ENCODE measurements around the gene SLCO3A1. TPM values are rescaled to one million over a fixed set of nuclear protein-coding genes. Genes with fewer than 3 reads are reported as not detected.
"Not testable (repeated sequence)": the region's sequence is repeated elsewhere in the genome, so short reads cannot be mapped to it uniquely, and the experiment has no call there.

SLCO3A1 gene
- total RNA-seq, 1 experiment from 2014 or later: 5.1 TPM

DNA sequence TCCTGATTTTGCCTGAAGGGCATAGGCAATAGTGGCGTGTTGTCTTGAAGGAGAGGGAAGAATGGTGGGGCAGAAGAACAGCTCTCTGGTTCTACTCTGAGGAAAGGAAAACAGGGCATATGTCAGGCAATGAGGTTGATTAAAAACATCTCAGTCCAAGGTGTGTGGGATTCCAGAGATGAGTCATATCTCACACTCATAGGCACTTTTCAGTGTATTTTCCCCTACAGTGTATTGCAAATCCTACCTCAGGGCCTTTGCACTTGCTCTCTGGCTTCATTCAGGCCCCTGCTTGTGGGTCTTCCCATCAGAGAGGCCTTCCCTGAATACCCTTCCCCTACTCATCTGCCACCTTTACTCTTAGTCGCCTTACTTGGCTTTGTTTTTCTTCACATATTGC is 107.8 kb downstream of the SLCO3A1 start:
- H3K4me2 ChIP-seq (ENCODE audit: low read length): no peak overlapping the region
- peaks cover 10 to 21% of the 10 kb centered on the region in 2 experiments for H3K4me1 ChIP-seq (ENCODE audit: control insufficient read depth in 1 of 2, insufficient read depth in 2 of 2, low read length in 2 of 2)
- H3K4me3 ChIP-seq (replicated peaks in 1 of 2; ENCODE audit: low read depth in 1 of 2, low read length in 2 of 2): no peak overlapping the region
- H3K9ac ChIP-seq (ENCODE audit: low read length): no peak overlapping the region
- no TSS peak for BruUV-seq (replicated peaks)
- no peaks in the 10 kb centered on the region for H3K9me3 ChIP-seq (ENCODE audit: control insufficient read depth in 1 of 2, insufficient read depth in 1 of 2, low read depth in 1 of 2, low read length in 2 of 2)
- TF ChIP-seq POLR2A (IDR thresholded peaks at IDR 0.05; ENCODE audit: borderline replicate concordance, extremely low read depth, insufficient read depth, insufficient read length) (no peak), JUND (IDR thresholded peaks at IDR 0.05) (0 out of 2 replicates have a peak, but pooled peaks have one; percentile 11)
- H3K27me3 ChIP-seq (ENCODE audit: insufficient read depth, low read length): no peaks in the 10 kb centered on the region
- no peaks in the 10 kb centered on the region for H3K36me3 ChIP-seq (ENCODE audit: control insufficient read depth in 1 of 2, insufficient read depth in 2 of 2, low read length in 2 of 2)
- no peak for DNase-seq (ENCODE audit: low read depth, low spot score)
- H3K9me2 ChIP-seq (ENCODE audit: insufficient read depth): no peaks in the 10 kb centered on the region
- H3K27ac ChIP-seq (ENCODE audit: low read depth, low read length): no peak overlapping the region
- ATAC-seq: no peak
- ChIA-PET CTCF (no interaction called here), RAD21 (ENCODE audit: low non-redundant PET in 1 of 2, low total read pairs in 2 of 2, uncharacterized antibody in 2 of 2, unreplicated experiment in 2 of 2) (no interaction called here), POLR2A (no interaction called here)
- no peaks in the 10 kb centered on the region for H3K79me2 ChIP-seq (ENCODE audit: insufficient read depth, low read length)
- no peak overlapping the region for H2AFZ ChIP-seq (ENCODE audit: low read depth, low read length, poor library complexity, severe bottlenecking)
- no peaks in the 10 kb centered on the region for H4K20me1 ChIP-seq (ENCODE audit: insufficient read depth)
- intact Hi-C loops (cut with micrococcal nuclease): no loop called here

DNA sequence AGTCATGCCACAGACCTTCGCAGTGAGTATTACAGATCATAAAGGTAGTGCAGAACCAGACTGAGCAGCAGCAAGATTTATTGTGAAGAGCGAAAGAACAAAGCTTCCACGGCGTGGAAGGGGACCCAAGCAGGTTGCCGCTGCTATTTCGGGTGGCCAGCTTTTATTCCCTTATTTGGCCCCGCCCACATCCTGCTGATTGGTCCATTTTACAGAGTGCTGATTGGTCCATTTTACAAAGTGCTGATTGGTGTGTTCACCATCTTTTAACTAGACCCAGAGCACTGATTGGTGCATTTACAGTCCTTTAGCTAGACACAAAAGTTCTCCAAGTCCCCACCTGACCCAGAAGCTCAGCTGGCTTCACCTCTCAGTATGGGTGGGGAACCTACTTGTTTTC is 110.2 kb downstream of the SLCO3A1 start:
- H3K9me3 ChIP-seq (ENCODE audit: control insufficient read depth in 1 of 2, insufficient read depth in 1 of 2, low read depth in 1 of 2, low read length in 2 of 2); H3K4me3 ChIP-seq (replicated peaks in 1 of 2; ENCODE audit: low read depth in 1 of 2, low read length in 2 of 2); ATAC-seq; intact Hi-C loops (cut with micrococcal nuclease); DNase-seq (ENCODE audit: low read depth, low spot score); H3K27ac ChIP-seq (ENCODE audit: low read depth, low read length); H3K9me2 ChIP-seq (ENCODE audit: insufficient read depth); H4K20me1 ChIP-seq (ENCODE audit: insufficient read depth); H3K9ac ChIP-seq (ENCODE audit: low read length); H2AFZ ChIP-seq (ENCODE audit: low read depth, low read length, poor library complexity, severe bottlenecking); H3K79me2 ChIP-seq (ENCODE audit: insufficient read depth, low read length); H3K27me3 ChIP-seq (ENCODE audit: insufficient read depth, low read length); POLR2A ChIA-PET; RAD21 ChIA-PET (ENCODE audit: low non-redundant PET in 1 of 2, low total read pairs in 2 of 2, uncharacterized antibody in 2 of 2, unreplicated experiment in 2 of 2); BruUV-seq (replicated peaks); CTCF ChIA-PET; H3K36me3 ChIP-seq (ENCODE audit: control insufficient read depth in 1 of 2, insufficient read depth in 2 of 2, low read length in 2 of 2); H3K4me2 ChIP-seq (ENCODE audit: low read length): not testable (repeated sequence)
- H3K4me1 ChIP-seq (ENCODE audit: control insufficient read depth in 1 of 2, insufficient read depth in 2 of 2, low read length in 2 of 2): peaks cover 12 to 21% of the 10 kb centered on the region in 2 experiments

DNA sequence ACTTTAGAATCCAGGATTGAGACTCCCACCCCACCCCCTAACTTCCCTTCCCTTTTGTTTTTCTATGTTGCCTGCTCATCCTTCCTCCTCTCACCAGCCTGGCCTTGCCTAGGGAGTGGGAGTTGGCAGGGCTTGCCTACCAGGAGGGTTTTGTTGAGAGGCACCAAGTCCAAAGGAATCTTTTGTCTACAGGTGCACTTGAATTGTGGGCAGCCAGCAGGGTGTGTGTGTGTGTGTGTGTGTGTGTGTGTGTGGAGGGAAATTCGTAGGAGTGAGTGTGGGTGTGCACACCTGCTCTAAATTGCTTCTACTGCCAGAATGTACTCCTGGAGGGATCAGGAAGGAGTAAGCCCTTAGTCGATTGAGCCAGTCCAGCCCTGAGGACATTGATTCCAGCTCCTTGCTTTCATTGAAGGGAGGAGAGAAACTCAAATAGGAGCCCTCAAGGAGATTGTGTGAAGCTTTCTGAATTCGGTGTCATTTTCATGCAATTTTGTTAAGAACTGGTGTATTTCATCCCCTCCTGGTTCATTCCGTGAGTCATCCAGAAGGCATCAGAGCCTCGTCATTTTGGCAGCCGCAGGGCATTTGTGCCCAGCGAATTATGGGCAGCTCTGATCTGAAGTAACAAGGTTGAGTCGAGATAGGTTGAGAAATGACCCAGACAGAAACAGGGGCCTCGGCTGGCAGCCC is 112.1 kb downstream of the SLCO3A1 start:
- Histone ChIP-seq H3K4me2 (ENCODE audit: low read length) (peak overlapping the region; percentile 71), H3K4me1 (ENCODE audit: control insufficient read depth in 1 of 2, insufficient read depth in 2 of 2, low read length in 2 of 2) (peaks cover 12 to 21% of the 10 kb centered on the region in 2 experiments), H3K27me3 (ENCODE audit: insufficient read depth, low read length) (no peaks in the 10 kb centered on the region), H3K36me3 (ENCODE audit: control insufficient read depth in 1 of 2, insufficient read depth in 2 of 2, low read length in 2 of 2) (no peaks in the 10 kb centered on the region), H3K9me2 (ENCODE audit: insufficient read depth) (no peaks in the 10 kb centered on the region), H2AFZ (ENCODE audit: low read depth, low read length, poor library complexity, severe bottlenecking) (peak overlapping the region; percentile 47), H3K27ac (ENCODE audit: low read depth, low read length) (no peak overlapping the region), H3K4me3 (replicated peaks in 1 of 2; ENCODE audit: low read depth in 1 of 2, low read length in 2 of 2) (peak overlapping the region in 1 of 2 experiments; percentile 37; a peak in 2 of 4 replicates), H3K79me2 (ENCODE audit: insufficient read depth, low read length) (no peaks in the 10 kb centered on the region), H3K9me3 (ENCODE audit: control insufficient read depth in 1 of 2, insufficient read depth in 1 of 2, low read depth in 1 of 2, low read length in 2 of 2) (no peaks in the 10 kb centered on the region), H4K20me1 (ENCODE audit: insufficient read depth) (no peaks in the 10 kb centered on the region), H3K9ac (ENCODE audit: low read length) (no peak overlapping the region)
- no TSS peak for BruUV-seq (replicated peaks)
- POLR2A ChIA-PET: no interaction called here
- DNase-seq (ENCODE audit: low read depth, low spot score) (peak; percentile 27), ATAC-seq (peak; percentile 80)
- RAD21 ChIA-PET (ENCODE audit: low non-redundant PET in 1 of 2, low total read pairs in 2 of 2, uncharacterized antibody in 2 of 2, unreplicated experiment in 2 of 2): no interaction called here
- CTCF ChIA-PET: no interaction called here
- intact Hi-C loops (cut with micrococcal nuclease): loop anchor here (2.0 kb wide), 1 partner anchor 103 kb away; no protein-coding TSS in a partner anchor
- TF ChIP-seq EZH2 (IDR thresholded peaks at IDR 0.05) (no peak), FOSL1 (IDR thresholded peaks at IDR 0.05; ENCODE audit: low read depth) (peak; percentile 80), CBX3 (IDR thresholded peaks at IDR 0.05; ENCODE audit: low read depth) (no peak), RAD21 (IDR thresholded peaks at IDR 0.05; ENCODE audit: low read depth) (no peak)
- TF ChIP-seq, protein P1, sequence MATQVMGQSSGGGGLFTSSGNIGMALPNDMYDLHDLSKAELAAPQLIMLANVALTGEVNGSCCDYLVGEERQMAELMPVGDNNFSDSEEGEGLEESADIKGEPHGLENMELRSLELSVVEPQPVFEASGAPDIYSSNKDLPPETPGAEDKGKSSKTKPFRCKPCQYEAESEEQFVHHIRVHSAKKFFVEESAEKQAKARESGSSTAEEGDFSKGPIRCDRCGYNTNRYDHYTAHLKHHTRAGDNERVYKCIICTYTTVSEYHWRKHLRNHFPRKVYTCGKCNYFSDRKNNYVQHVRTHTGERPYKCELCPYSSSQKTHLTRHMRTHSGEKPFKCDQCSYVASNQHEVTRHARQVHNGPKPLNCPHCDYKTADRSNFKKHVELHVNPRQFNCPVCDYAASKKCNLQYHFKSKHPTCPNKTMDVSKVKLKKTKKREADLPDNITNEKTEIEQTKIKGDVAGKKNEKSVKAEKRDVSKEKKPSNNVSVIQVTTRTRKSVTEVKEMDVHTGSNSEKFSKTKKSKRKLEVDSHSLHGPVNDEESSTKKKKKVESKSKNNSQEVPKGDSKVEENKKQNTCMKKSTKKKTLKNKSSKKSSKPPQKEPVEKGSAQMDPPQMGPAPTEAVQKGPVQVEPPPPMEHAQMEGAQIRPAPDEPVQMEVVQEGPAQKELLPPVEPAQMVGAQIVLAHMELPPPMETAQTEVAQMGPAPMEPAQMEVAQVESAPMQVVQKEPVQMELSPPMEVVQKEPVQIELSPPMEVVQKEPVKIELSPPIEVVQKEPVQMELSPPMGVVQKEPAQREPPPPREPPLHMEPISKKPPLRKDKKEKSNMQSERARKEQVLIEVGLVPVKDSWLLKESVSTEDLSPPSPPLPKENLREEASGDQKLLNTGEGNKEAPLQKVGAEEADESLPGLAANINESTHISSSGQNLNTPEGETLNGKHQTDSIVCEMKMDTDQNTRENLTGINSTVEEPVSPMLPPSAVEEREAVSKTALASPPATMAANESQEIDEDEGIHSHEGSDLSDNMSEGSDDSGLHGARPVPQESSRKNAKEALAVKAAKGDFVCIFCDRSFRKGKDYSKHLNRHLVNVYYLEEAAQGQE (IDR thresholded peaks at IDR 0.05; ENCODE audit: low read depth): no peak

Measured in HCT116 (cell line).